HepG2 (cell line): ENCODE measurements around the gene MGST1. TPM values are rescaled to one million over a fixed set of nuclear protein-coding genes. Genes with fewer than 3 reads are reported as not detected.

Source experiments
- ATAC-seq: fragments of 200-7000 bp; cut with Tn5 transposase; 3 replicates; pipeline ENCODE4 v1.9.1; 2020; ENCODE audit warnings: mild to moderate bottlenecking, moderate library complexity
- BruUV-seq: library from RNA; stranded (reverse); fragments of 400-500 nt; replicated peaks from 2 replicates; lab custom pipeline; 2021; lab: Mats Ljungman, UMichigan
- CTCF ChIA-PET: fragments of 300-600 bp; formaldehyde crosslinking; extraction: SDS; loops from one replicate; lab custom pipeline; 2021; ENCODE audit warnings: low total read pairs, inconsistent platforms, low intra/inter-chr PET ratio; lab: Yijun Ruan, JAX
- POLR2A ChIA-PET: fragments of 350-600 bp; sonication (Branson Sonifier 250); formaldehyde crosslinking; loops from one replicate; lab custom pipeline; 2020; ENCODE audit warnings: antibody characterized with exemption, inconsistent platforms; lab: Yijun Ruan, JAX
- DNase-seq: peaks from one replicate; pipeline ENCODE4 v3.0.0-alpha.2; 2015; ENCODE audit warnings: low spot score
- FAIRE-seq: peaks from 3 replicates; lab custom pipeline; 2011; peaks lifted over from hg19 to GRCh38; lab: Jason Lieb, UNC
- H2AFZ ChIP-seq: one replicate; pipeline ENCODE4 v1.6.1; 2011; ENCODE audit warnings: low read length, inconsistent platforms
- H3K27ac ChIP-seq: fragments of 300-600 bp; 3 replicates; pipeline ENCODE4 v1.8.0; 2011; ENCODE audit warnings: mixed run types, mild to moderate bottlenecking, mixed read lengths, low read length, inconsistent platforms; ENCODE audit not compliant: insufficient read depth; ENCODE audit errors: extremely low read length
- H3K27me3 ChIP-seq, 2 experiments: fragments of 200-600 bp in 1 of 2; 2 replicates in 1 of 2; 3 replicates in 1 of 2; pipeline versions ENCODE4 v1.6.0 to v1.8.0; 2011; ENCODE audit warnings: low read length in 2 of 2, mild to moderate bottlenecking in 2 of 2, moderate library complexity in 2 of 2, inconsistent platforms in 1 of 2; ENCODE audit not compliant: insufficient read depth in 2 of 2, control insufficient read depth in 1 of 2
- H3K36me3 ChIP-seq, 2 experiments: fragments of 200-600 bp in 1 of 2; replicated peaks in 1 of 2; 2 replicates in 1 of 2; 3 replicates in 1 of 2; pipeline versions ENCODE4 v1.5.1 to v1.8.0; 2011; ENCODE audit warnings: low read length in 2 of 2, inconsistent platforms in 1 of 2; ENCODE audit not compliant: insufficient read depth in 2 of 2, control insufficient read depth in 1 of 2
- H3K4me1 ChIP-seq: 2 replicates; pipeline ENCODE4 v1.5.1; 2012; ENCODE audit warnings: low read length, inconsistent platforms; ENCODE audit not compliant: insufficient read depth
- H3K4me2 ChIP-seq: 2 replicates; pipeline ENCODE4 v1.6.0; 2011; ENCODE audit warnings: low read depth, low read length, inconsistent platforms
- H3K4me3 ChIP-seq, 3 experiments: fragments of 200-600 bp in 1 of 3; sonication (generic), shearing (Covaris generic) in 1 of 3; replicated peaks in 1 of 3; 2 replicates each; pipeline ENCODE4 v1.5.1; 2011 to 2016; ENCODE audit warnings: low read length in 3 of 3, inconsistent platforms in 2 of 3, low read depth in 2 of 3, mild to moderate bottlenecking in 2 of 3, control low read depth in 1 of 3, mixed read lengths in 1 of 3; ENCODE audit not compliant: insufficient read depth in 1 of 3
- H3K79me2 ChIP-seq: one replicate; pipeline ENCODE4 v1.6.1; 2011; ENCODE audit warnings: low read length, inconsistent platforms; ENCODE audit not compliant: insufficient read depth
- H3K9ac ChIP-seq: 2 replicates; pipeline ENCODE4 v1.6.0; 2011; ENCODE audit warnings: mild to moderate bottlenecking, low read depth, low read length, inconsistent platforms; ENCODE audit not compliant: insufficient read depth
- H3K9me3 ChIP-seq: 2 replicates; pipeline ENCODE4 v1.5.1; 2012; ENCODE audit warnings: mild to moderate bottlenecking, low read length
- H4K20me1 ChIP-seq: 2 replicates; pipeline ENCODE4 v1.6.0; 2011; ENCODE audit warnings: inconsistent platforms, mild to moderate bottlenecking, low read length, moderate library complexity; ENCODE audit not compliant: insufficient read depth
- MEF2D ChIP-seq: sonication (generic); formaldehyde crosslinking; IDR thresholded peaks from 2 replicates; pipeline ENCODE4 v1.5.1; 2020; ENCODE audit warnings: mild to moderate bottlenecking, missing genetic modification reagents
- YY1 ChIP-seq: IDR thresholded peaks from 2 replicates; pipeline ENCODE4 v1.6.1; 2011; ENCODE audit warnings: low read length, low read depth, moderate library complexity, mild to moderate bottlenecking; ENCODE audit not compliant: insufficient read depth, insufficient replicate concordance
- ZFX ChIP-seq: sonication (generic); formaldehyde crosslinking; IDR thresholded peaks from 2 replicates; pipeline ENCODE4 v1.4.0; 2020; ENCODE audit warnings: mild to moderate bottlenecking, low read depth, missing genetic modification reagents, moderate library complexity
- ZNF780A ChIP-seq: sonication (generic); formaldehyde crosslinking; IDR thresholded peaks from 2 replicates; pipeline ENCODE4 v1.8.0; 2022; ENCODE audit warnings: mild to moderate bottlenecking, missing genetic modification reagents, moderate library complexity
- WGBS: methylation state at CpG from one replicate; pipeline ENCODE4 v1.1.6; 2017; ENCODE audit warnings: low lambda C conversion rate; 5-methylcytosine and 5-hydroxymethylcytosine counted together
- in situ Hi-C: cut with HindIII; loops from 2 replicates; pipeline ENCODE4 v1.10.0; 2017; ENCODE audit warnings: low pct_unique_long_range_greater_than_20kb; ENCODE audit not compliant: extremely low pct_ligation_motif_present
- intact Hi-C: fragments of 100-400 bp; cut with micrococcal nuclease; formaldehyde crosslinking; loops from one replicate; pipeline ENCODE4 v1.10.0; 2022; ENCODE audit not compliant: unreplicated experiment
- polyA plus RNA-seq, 8 experiments: library from polyadenylated mRNA; depleted of rRNA in 3 of 8; stranded (reverse) in 7 of 8; unstranded in 1 of 8; fragments of >200 nt; fragmentation: Illumina TruSeq in 4 of 8; extraction: Trizol in 4 of 8; gene quantifications; 2 replicates each; pipeline versions ENCODE4 v1.2.1 to v1.2.3, GENCODE V29; 2011 to 2016; ENCODE audit warnings: low read depth in 4 of 8, missing spikeins in 1 of 8, mixed read lengths in 1 of 8; ENCODE audit not compliant: insufficient read depth in 1 of 8
- total RNA-seq, 5 experiments: library from RNA; depleted of rRNA; stranded (reverse); fragments of >200 nt; fragmentation: Illumina TruSeq; extraction: Trizol; gene quantifications; 2 replicates each; pipeline ENCODE4 v1.2.3, GENCODE V29; 2016; ENCODE audit warnings: low read depth in 1 of 5
- TF ChIP-seq, protein P1 (sequence below): sonication (generic); formaldehyde crosslinking; IDR thresholded peaks from 2 replicates; pipeline ENCODE4 v1.4.0; 2020; ENCODE audit warnings: missing genetic modification reagents, mild to moderate bottlenecking, borderline replicate concordance
- TF ChIP-seq, protein P2 (sequence below): sonication (generic); formaldehyde crosslinking; IDR thresholded peaks from 2 replicates; pipeline ENCODE4 v1.5.1; 2020; ENCODE audit warnings: mild to moderate bottlenecking, missing genetic modification reagents, borderline replicate concordance
- TF ChIP-seq, protein P3 (sequence below): sonication (generic); formaldehyde crosslinking; IDR thresholded peaks from 2 replicates; pipeline ENCODE4 v1.4.0; 2020; ENCODE audit warnings: low read depth, missing genetic modification reagents
- TF ChIP-seq, protein P4 (sequence below), 2 experiments: fragments of 450-650 bp in 1 of 2; sonication (generic) in 1 of 2; formaldehyde crosslinking; IDR thresholded peaks; 2 replicates each; pipeline versions ENCODE4 v1.5.0 to v1.8.0; 2020 to 2022; ENCODE audit warnings: mild to moderate bottlenecking in 1 of 2, missing genetic modification reagents in 1 of 2

MGST1 gene
- total and polyA plus RNA-seq, 2 of the 13 experiments (the other 11 are each of a cell fraction or from before 2014, with no cell fraction given) = 119 to 152 TPM

DNA sequence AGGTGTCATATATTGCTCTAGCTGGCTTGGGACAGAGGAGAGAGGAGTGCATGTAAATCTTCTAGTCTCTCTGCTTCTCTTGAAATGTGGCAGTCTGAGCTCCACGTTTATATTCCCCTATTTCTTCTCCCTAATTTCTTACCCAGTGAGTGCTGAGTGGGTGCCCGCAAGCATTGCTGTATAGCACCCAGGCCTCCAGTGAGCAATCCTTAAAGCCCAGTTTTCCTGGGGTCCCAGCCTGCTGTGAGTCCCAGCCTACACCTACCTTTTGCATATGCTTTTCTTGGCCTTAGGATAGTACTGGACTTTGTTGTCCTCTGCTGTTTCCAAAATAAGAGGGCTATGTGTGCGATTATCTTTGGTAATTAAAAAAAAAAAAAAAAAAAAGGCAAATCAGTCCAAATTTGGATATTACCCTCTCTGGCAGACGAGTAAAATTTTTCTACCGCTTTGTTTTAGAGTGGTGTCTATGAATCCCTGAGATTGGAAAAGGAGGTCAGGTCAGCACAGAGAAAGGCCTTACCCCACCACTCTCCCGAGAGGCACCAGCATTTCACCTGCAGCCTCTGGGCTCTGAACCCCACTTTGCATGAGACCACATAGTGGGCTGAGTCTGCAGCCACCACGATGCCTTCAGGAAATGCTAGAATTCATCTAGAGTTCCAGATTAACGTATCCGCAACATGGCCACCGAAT is 1.1 kb downstream of the MGST1 start:
- peak overlapping the region; percentile 88 for H3K4me2 ChIP-seq
- in situ Hi-C loops = no loop called here
- FAIRE-seq = no peak
- H3K27ac ChIP-seq = peak overlapping the region; percentile 87
- peak; percentile 29 for ATAC-seq
- H4K20me1 ChIP-seq = no peaks in the 10 kb centered on the region; the same call in 1 of the 2 replicates
- no peaks in the 10 kb centered on the region for H3K9me3 ChIP-seq
- ChIA-PET POLR2A (interaction anchor here (0.7 kb wide), 1 partner anchor 272 kb away, joined by 3 read pairs; no protein-coding TSS in a partner anchor), CTCF (no interaction called here)
- H2AFZ ChIP-seq = peak overlapping the region; percentile 20
- intact Hi-C loops = no loop called here
- no peak for DNase-seq
- no peaks in the 10 kb centered on the region for H3K27me3 ChIP-seq
- H3K4me3 ChIP-seq = peak overlapping the region; percentile 74 to 76 (median 75)
- TSS peak; percentile 67 for BruUV-seq
- peaks cover 76% of the 10 kb centered on the region for H3K4me1 ChIP-seq
- H3K9ac ChIP-seq = peak overlapping the region; percentile 81
- H3K36me3 ChIP-seq = no peaks in the 10 kb centered on the region
- WGBS = 1% methylated on average over 10 of the region's 10 CpGs
- H3K79me2 ChIP-seq = peaks cover 48% of the 10 kb centered on the region
- TF ChIP-seq MEF2D (CRISPR knock-in tag) = 0 out of 2 replicates have a peak, but pooled peaks have one; percentile 29
- TF ChIP-seq ZFX = peak; percentile 36; the same call in 1 of the 2 replicates
- TF ChIP-seq, protein P1, sequence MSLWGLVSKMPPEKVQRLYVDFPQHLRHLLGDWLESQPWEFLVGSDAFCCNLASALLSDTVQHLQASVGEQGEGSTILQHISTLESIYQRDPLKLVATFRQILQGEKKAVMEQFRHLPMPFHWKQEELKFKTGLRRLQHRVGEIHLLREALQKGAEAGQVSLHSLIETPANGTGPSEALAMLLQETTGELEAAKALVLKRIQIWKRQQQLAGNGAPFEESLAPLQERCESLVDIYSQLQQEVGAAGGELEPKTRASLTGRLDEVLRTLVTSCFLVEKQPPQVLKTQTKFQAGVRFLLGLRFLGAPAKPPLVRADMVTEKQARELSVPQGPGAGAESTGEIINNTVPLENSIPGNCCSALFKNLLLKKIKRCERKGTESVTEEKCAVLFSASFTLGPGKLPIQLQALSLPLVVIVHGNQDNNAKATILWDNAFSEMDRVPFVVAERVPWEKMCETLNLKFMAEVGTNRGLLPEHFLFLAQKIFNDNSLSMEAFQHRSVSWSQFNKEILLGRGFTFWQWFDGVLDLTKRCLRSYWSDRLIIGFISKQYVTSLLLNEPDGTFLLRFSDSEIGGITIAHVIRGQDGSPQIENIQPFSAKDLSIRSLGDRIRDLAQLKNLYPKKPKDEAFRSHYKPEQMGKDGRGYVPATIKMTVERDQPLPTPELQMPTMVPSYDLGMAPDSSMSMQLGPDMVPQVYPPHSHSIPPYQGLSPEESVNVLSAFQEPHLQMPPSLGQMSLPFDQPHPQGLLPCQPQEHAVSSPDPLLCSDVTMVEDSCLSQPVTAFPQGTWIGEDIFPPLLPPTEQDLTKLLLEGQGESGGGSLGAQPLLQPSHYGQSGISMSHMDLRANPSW (CRISPR knock-in tag) = no peak
- TF ChIP-seq, protein P2, sequence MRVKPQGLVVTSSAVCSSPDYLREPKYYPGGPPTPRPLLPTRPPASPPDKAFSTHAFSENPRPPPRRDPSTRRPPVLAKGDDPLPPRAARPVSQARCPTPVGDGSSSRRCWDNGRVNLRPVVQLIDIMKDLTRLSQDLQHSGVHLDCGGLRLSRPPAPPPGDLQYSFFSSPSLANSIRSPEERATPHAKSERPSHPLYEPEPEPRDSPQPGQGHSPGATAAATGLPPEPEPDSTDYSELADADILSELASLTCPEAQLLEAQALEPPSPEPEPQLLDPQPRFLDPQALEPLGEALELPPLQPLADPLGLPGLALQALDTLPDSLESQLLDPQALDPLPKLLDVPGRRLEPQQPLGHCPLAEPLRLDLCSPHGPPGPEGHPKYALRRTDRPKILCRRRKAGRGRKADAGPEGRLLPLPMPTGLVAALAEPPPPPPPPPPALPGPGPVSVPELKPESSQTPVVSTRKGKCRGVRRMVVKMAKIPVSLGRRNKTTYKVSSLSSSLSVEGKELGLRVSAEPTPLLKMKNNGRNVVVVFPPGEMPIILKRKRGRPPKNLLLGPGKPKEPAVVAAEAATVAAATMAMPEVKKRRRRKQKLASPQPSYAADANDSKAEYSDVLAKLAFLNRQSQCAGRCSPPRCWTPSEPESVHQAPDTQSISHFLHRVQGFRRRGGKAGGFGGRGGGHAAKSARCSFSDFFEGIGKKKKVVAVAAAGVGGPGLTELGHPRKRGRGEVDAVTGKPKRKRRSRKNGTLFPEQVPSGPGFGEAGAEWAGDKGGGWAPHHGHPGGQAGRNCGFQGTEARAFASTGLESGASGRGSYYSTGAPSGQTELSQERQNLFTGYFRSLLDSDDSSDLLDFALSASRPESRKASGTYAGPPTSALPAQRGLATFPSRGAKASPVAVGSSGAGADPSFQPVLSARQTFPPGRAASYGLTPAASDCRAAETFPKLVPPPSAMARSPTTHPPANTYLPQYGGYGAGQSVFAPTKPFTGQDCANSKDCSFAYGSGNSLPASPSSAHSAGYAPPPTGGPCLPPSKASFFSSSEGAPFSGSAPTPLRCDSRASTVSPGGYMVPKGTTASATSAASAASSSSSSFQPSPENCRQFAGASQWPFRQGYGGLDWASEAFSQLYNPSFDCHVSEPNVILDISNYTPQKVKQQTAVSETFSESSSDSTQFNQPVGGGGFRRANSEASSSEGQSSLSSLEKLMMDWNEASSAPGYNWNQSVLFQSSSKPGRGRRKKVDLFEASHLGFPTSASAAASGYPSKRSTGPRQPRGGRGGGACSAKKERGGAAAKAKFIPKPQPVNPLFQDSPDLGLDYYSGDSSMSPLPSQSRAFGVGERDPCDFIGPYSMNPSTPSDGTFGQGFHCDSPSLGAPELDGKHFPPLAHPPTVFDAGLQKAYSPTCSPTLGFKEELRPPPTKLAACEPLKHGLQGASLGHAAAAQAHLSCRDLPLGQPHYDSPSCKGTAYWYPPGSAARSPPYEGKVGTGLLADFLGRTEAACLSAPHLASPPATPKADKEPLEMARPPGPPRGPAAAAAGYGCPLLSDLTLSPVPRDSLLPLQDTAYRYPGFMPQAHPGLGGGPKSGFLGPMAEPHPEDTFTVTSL = 0 out of 2 replicates have a peak, but pooled peaks have one; percentile 37
- no peak for TF ChIP-seq ZNF780A (CRISPR knock-in tag)
- TF ChIP-seq, protein P3, sequence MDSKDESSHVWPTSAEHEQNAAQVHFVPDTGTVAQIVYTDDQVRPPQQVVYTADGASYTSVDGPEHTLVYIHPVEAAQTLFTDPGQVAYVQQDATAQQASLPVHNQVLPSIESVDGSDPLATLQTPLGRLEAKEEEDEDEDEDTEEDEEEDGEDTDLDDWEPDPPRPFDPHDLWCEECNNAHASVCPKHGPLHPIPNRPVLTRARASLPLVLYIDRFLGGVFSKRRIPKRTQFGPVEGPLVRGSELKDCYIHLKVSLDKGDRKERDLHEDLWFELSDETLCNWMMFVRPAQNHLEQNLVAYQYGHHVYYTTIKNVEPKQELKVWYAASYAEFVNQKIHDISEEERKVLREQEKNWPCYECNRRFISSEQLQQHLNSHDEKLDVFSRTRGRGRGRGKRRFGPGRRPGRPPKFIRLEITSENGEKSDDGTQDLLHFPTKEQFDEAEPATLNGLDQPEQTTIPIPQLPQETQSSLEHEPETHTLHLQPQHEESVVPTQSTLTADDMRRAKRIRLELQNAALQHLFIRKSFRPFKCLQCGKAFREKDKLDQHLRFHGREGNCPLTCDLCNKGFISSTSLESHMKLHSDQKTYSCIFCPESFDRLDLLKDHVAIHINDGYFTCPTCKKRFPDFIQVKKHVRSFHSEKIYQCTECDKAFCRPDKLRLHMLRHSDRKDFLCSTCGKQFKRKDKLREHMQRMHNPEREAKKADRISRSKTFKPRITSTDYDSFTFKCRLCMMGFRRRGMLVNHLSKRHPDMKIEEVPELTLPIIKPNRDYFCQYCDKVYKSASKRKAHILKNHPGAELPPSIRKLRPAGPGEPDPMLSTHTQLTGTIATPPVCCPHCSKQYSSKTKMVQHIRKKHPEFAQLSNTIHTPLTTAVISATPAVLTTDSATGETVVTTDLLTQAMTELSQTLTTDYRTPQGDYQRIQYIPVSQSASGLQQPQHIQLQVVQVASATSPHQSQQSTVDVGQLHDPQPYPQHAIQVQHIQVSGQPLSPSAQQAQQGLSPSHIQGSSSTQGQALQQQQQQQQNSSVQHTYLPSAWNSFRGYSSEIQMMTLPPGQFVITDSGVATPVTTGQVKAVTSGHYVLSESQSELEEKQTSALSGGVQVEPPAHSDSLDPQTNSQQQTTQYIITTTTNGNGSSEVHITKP (CRISPR knock-in tag) = no peak
- TF ChIP-seq YY1 = peak; percentile 26
- TF ChIP-seq, protein P4, sequence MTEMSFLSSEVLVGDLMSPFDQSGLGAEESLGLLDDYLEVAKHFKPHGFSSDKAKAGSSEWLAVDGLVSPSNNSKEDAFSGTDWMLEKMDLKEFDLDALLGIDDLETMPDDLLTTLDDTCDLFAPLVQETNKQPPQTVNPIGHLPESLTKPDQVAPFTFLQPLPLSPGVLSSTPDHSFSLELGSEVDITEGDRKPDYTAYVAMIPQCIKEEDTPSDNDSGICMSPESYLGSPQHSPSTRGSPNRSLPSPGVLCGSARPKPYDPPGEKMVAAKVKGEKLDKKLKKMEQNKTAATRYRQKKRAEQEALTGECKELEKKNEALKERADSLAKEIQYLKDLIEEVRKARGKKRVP (CRISPR knock-in tag; IDR thresholded peaks at IDR 0.05) = no peak
